ENCODE measurements around the gene ZBTB24.

Gene ZBTB24

DNA sequence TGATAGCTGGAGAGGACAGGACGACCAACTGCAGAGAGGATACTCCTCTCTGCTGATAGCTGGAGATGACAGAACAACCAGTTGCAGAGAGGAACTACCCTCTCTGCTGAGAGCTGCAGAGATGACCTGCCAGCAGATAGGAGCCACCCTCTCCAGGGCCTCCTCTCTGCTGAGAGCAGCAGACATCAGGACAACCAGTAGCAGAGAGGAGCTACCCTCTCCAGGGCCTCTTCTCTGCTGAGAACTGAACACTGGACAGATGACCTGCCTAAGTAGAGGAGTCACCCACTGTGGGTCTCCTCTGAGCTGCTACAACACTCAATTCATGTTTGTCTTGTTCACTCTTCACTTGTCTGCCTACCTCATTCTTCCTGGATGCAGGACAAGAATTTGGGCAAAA, 27.3 kb upstream of the ZBTB24 start:
- Histone ChIP-seq H3K9me3 (ENCODE audit: control insufficient read depth, low read length) (no peaks in the 10 kb centered on the region), H3K9ac (no peak overlapping the region), H2AFZ (peak overlapping the region; percentile 21), H3K4me1 (peaks cover 38% of the 10 kb centered on the region), H3K27ac (no peak overlapping the region), H3K36me3 (ENCODE audit: control insufficient read depth, insufficient read depth, low read length) (no peaks in the 10 kb centered on the region), H3K4me2 (ENCODE audit: low read length) (no peak overlapping the region), H3K27me3 (ENCODE audit: control insufficient read depth, insufficient read depth, low read length) (no peaks in the 10 kb centered on the region), H3K79me2 (no peaks in the 10 kb centered on the region), H3K4me3 (ENCODE audit: low read depth, low read length) (no peak overlapping the region)
- TF ChIP-seq, protein P1, sequence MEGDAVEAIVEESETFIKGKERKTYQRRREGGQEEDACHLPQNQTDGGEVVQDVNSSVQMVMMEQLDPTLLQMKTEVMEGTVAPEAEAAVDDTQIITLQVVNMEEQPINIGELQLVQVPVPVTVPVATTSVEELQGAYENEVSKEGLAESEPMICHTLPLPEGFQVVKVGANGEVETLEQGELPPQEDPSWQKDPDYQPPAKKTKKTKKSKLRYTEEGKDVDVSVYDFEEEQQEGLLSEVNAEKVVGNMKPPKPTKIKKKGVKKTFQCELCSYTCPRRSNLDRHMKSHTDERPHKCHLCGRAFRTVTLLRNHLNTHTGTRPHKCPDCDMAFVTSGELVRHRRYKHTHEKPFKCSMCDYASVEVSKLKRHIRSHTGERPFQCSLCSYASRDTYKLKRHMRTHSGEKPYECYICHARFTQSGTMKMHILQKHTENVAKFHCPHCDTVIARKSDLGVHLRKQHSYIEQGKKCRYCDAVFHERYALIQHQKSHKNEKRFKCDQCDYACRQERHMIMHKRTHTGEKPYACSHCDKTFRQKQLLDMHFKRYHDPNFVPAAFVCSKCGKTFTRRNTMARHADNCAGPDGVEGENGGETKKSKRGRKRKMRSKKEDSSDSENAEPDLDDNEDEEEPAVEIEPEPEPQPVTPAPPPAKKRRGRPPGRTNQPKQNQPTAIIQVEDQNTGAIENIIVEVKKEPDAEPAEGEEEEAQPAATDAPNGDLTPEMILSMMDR (IDR thresholded peaks at IDR 0.05), result no peak

DNA sequence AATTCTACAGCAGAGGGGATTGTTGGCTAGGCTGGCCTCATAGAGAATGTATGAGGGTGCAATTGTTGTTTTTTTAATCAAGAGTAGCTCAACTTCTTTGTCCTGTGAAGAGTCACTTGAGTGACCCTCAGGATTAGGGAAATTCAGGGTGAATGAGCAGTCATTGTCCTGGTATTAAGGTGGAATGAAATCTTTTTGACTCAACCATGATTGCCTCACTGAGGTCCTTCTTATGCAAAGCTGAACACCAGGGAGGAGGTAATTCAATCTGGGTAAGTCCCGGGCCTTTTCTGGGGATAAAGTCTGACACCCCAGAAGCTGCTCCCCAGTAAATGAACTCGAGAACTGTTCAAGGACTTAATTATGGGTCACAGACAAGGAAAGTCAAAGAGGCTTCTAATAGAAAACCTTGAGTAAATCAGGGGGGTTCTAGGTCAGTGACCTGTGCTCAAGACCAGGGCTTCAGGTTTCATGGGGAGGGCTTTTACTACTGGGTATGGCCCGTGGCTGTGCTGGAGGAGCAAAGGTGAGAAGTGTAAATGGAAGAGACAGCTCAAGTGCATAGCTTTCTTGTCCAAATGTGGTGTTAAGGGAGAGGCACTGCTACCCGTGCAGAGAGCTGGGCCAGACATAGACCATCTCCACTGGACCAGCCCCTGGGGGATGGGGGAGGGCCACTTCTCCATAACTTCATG, 25.3 kb upstream of the ZBTB24 start:
- Histone ChIP-seq H2AFZ (peak overlapping the region; percentile 36), H3K4me3 (ENCODE audit: low read depth, low read length) (no peak overlapping the region), H3K36me3 (ENCODE audit: control insufficient read depth, insufficient read depth, low read length) (no peaks in the 10 kb centered on the region), H3K9ac (no peak overlapping the region), H3K9me3 (ENCODE audit: control insufficient read depth, low read length) (no peaks in the 10 kb centered on the region), H3K79me2 (no peaks in the 10 kb centered on the region), H3K27me3 (ENCODE audit: control insufficient read depth, insufficient read depth, low read length) (no peaks in the 10 kb centered on the region), H3K27ac (peak overlapping the region; percentile 89), H3K4me2 (ENCODE audit: low read length) (no peak overlapping the region), H3K4me1 (peaks cover 47% of the 10 kb centered on the region)
- TF ChIP-seq, protein P1 (IDR thresholded peaks at IDR 0.05), result no peak

DNA sequence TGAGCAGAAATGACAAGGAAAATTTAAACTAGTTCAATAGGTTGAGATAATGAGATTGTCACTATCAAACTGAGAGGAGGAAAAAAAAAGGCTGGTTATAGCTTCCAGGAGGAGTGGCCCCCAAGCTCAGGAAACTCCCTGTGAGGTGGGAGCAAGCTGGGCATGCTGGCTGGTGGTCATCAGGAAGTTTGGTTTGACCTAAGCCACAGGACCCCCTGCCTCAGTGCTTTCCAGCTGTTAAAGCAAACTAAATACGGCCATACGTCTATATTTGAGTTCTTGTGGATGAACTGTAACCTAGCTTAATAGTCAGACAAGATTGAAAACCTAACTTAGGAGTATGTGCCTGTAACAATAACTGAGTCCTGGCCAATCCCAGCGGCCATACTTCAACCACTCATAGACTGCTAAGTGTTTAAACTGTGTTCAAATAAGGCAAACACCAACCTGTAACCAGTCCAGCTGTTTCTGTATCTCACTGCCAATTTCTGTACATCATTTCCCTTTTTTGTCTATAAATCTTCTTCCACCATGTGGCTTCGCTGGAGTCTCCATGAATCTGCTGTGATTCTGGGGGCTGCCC, 24.6 kb upstream of the ZBTB24 start:
- Histone ChIP-seq H2AFZ (peak overlapping the region; percentile 36), H3K4me1 (peaks cover 47% of the 10 kb centered on the region), H3K79me2 (no peaks in the 10 kb centered on the region), H3K27ac (peak overlapping the region; percentile 89), H3K27me3 (ENCODE audit: control insufficient read depth, insufficient read depth, low read length) (no peaks in the 10 kb centered on the region), H3K36me3 (ENCODE audit: control insufficient read depth, insufficient read depth, low read length) (no peaks in the 10 kb centered on the region), H3K9ac (no peak overlapping the region), H3K4me2 (ENCODE audit: low read length) (no peak overlapping the region), H3K4me3 (ENCODE audit: low read depth, low read length) (no peak overlapping the region), H3K9me3 (ENCODE audit: control insufficient read depth, low read length) (no peaks in the 10 kb centered on the region)
- TF ChIP-seq, protein P1 (IDR thresholded peaks at IDR 0.05), result no peak

DNA sequence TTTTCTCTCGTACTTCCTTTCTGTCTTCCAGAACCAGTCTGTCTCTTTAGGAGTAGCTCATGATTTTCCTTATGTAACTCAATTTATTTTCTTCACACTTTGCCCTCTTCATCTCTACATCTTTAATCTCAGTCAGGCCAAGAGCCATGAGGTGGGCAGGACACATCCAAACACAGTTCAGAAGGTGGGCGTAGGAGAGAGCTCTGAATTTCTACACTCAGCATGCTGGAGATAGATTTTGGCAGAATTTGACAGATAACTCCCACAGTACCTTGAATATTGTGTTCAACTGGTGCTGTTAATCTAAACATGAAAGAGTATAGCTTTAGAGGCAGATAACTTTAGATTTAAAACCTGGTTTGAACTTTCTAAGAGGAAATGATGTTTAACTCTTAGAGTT, 23.8 kb upstream of the ZBTB24 start:
- H2AFZ ChIP-seq, result peak overlapping the region; percentile 19
- H3K27ac ChIP-seq, result peak overlapping the region; percentile 89
- peaks cover 44% of the 10 kb centered on the region for H3K4me1 ChIP-seq
- no peak overlapping the region for H3K9ac ChIP-seq
- no peaks in the 10 kb centered on the region for H3K9me3 ChIP-seq (ENCODE audit: control insufficient read depth, low read length)
- H3K79me2 ChIP-seq, result no peaks in the 10 kb centered on the region
- H3K4me3 ChIP-seq (ENCODE audit: low read depth, low read length), result no peak overlapping the region
- H3K27me3 ChIP-seq (ENCODE audit: control insufficient read depth, insufficient read depth, low read length), result no peaks in the 10 kb centered on the region
- H3K4me2 ChIP-seq (ENCODE audit: low read length), result no peak overlapping the region
- H3K36me3 ChIP-seq (ENCODE audit: control insufficient read depth, insufficient read depth, low read length), result no peaks in the 10 kb centered on the region
- TF ChIP-seq, protein P1 (IDR thresholded peaks at IDR 0.05), result no peak

DNA sequence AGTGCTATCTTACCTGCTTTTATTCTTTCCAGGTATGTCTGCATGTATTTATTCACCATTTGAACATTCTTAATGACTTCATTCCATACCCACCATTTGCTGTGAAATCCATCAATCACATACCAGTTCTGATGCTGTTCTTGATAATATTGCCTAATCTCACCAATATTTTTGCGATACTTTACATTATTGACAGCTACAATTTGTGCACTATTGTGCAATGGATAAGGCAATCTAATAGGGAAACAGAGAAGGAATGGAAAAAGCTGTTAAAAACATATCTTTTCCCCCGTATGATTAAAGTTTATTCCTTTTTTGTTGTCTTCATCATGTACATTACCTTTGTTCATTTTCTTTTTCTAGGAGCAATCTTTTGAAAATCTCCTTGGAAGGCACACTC, 23.3 kb upstream of the ZBTB24 start:
- Histone ChIP-seq H3K4me3 (ENCODE audit: low read depth, low read length) (no peak overlapping the region), H3K79me2 (no peaks in the 10 kb centered on the region), H3K4me1 (peaks cover 38% of the 10 kb centered on the region), H3K27me3 (ENCODE audit: control insufficient read depth, insufficient read depth, low read length) (no peaks in the 10 kb centered on the region), H3K36me3 (ENCODE audit: control insufficient read depth, insufficient read depth, low read length) (no peaks in the 10 kb centered on the region), H3K27ac (peak overlapping the region; percentile 89), H3K4me2 (ENCODE audit: low read length) (no peak overlapping the region), H3K9ac (no peak overlapping the region), H2AFZ (peak overlapping the region; percentile 19), H3K9me3 (ENCODE audit: control insufficient read depth, low read length) (no peaks in the 10 kb centered on the region)
- TF ChIP-seq, protein P1 (IDR thresholded peaks at IDR 0.05), result no peak
